IMR-90 (cell line): ENCODE results near the gene MNAT1. TPM values are rescaled to one million over a fixed set of nuclear protein-coding genes. Genes with fewer than 3 reads are reported as not detected.

Experiments
- ATAC-seq: fragments of 200-7000 bp; cut with Tn5 transposase; 2 replicates; pipeline ENCODE4 v1.9.1; 2020; ENCODE audit warnings: low read depth, mild to moderate bottlenecking, moderate library complexity
- BruUV-seq: library from RNA; stranded (reverse); fragments of 400-500 nt; replicated peaks from 2 replicates; lab custom pipeline; 2021; lab: Mats Ljungman, UMichigan
- CTCF ChIA-PET: fragments of 300-600 bp; formaldehyde crosslinking; extraction: SDS; loops from one replicate; lab custom pipeline; 2021; ENCODE audit warnings: antibody characterized with exemption; lab: Yijun Ruan, JAX
- POLR2A ChIA-PET: fragments of 300-600 bp; sonication (Branson Sonifier 250); formaldehyde crosslinking; loops from one replicate; lab custom pipeline; 2022; ENCODE audit warnings: antibody characterized with exemption; ENCODE audit not compliant: unreplicated experiment; lab: Charles Lee
- DNase-seq: peaks from one replicate; pipeline ENCODE4 v3.0.0; 2013
- H2AFZ ChIP-seq: replicated peaks from 2 replicates; pipeline ENCODE3; 2013; ENCODE audit warnings: low read length, mild to moderate bottlenecking; ENCODE audit not compliant: poor library complexity
- H2AK5ac ChIP-seq: 2 replicates; pipeline ENCODE4 v1.6.1; 2013; ENCODE audit warnings: low read depth, low read length, inconsistent platforms
- H2AK9ac ChIP-seq: replicated peaks from 2 replicates; pipeline ENCODE3; 2013; ENCODE audit warnings: mild to moderate bottlenecking, low read depth, low read length, moderate library complexity; ENCODE audit not compliant: poor library complexity
- H2BK120ac ChIP-seq: 2 replicates; pipeline ENCODE4 v1.6.1; 2013; ENCODE audit warnings: low read depth, low read length, inconsistent platforms
- H2BK15ac ChIP-seq: 3 replicates; pipeline ENCODE4 v1.6.1; 2013; ENCODE audit warnings: low read depth, low read length, inconsistent platforms
- H2BK20ac ChIP-seq: 2 replicates; pipeline ENCODE4 v1.6.1; 2013; ENCODE audit warnings: low read depth, mild to moderate bottlenecking, inconsistent platforms, low read length, moderate library complexity
- H2BK5ac ChIP-seq: 2 replicates; pipeline ENCODE4 v1.6.1; 2013; ENCODE audit warnings: mild to moderate bottlenecking, low read depth, low read length, inconsistent platforms; ENCODE audit not compliant: poor library complexity, severe bottlenecking
- H3K14ac ChIP-seq: replicated peaks from 2 replicates; pipeline ENCODE4 v1.6.1; 2013; ENCODE audit warnings: low read depth, low read length, inconsistent platforms
- H3K18ac ChIP-seq: 2 replicates; pipeline ENCODE4 v1.6.1; 2013; ENCODE audit warnings: low read depth, low read length, control low read depth
- H3K23ac ChIP-seq: 2 replicates; pipeline ENCODE4 v1.6.1; 2013; ENCODE audit warnings: low read depth, low read length, inconsistent platforms
- H3K27ac ChIP-seq: 2 replicates; pipeline ENCODE4 v1.5.1; 2013; ENCODE audit warnings: mild to moderate bottlenecking, control low read depth, low read length; ENCODE audit not compliant: insufficient read depth
- H3K27me3 ChIP-seq: 2 replicates; pipeline ENCODE4 v1.6.1; 2013; ENCODE audit warnings: low read length; ENCODE audit not compliant: control insufficient read depth, insufficient read depth
- H3K36me3 ChIP-seq: 2 replicates; pipeline ENCODE4 v1.6.1; 2013; ENCODE audit warnings: low read length, mixed read lengths; ENCODE audit not compliant: control insufficient read depth, insufficient read depth
- H3K4ac ChIP-seq: 2 replicates; pipeline ENCODE4 v1.6.1; 2013; ENCODE audit warnings: low read depth, low read length, inconsistent platforms
- H3K4me1 ChIP-seq: 2 replicates; pipeline ENCODE4 v1.6.1; 2013; ENCODE audit warnings: low read length, mixed read lengths; ENCODE audit not compliant: control insufficient read depth, insufficient read depth
- H3K4me2 ChIP-seq: 2 replicates; pipeline ENCODE4 v1.6.1; 2013; ENCODE audit warnings: low read depth, mild to moderate bottlenecking, control low read depth, low read length, moderate library complexity
- H3K4me3 ChIP-seq: 2 replicates; pipeline ENCODE4 v1.5.1; 2013; ENCODE audit warnings: low read depth, mild to moderate bottlenecking, control low read depth, low read length, moderate library complexity; ENCODE audit not compliant: insufficient read depth
- H3K56ac ChIP-seq: 2 replicates; pipeline ENCODE4 v1.6.1; 2013; ENCODE audit warnings: low read length, inconsistent platforms; ENCODE audit not compliant: insufficient read depth; ENCODE audit errors: extremely low read depth
- H3K79me1 ChIP-seq, 2 experiments: 2 replicates each; pipeline ENCODE4 v1.6.1; 2013; ENCODE audit warnings: low read length in 2 of 2, inconsistent platforms in 1 of 2, low read depth in 1 of 2
- H3K9ac ChIP-seq: 2 replicates; pipeline ENCODE4 v1.6.1; 2013; ENCODE audit warnings: low read depth, low read length, control low read depth
- H3K9me1 ChIP-seq: 2 replicates; pipeline ENCODE4 v1.6.1; 2013; ENCODE audit warnings: low read length, inconsistent platforms; ENCODE audit not compliant: insufficient read depth
- H3K9me3 ChIP-seq: 2 replicates; pipeline ENCODE4 v1.6.1; 2013; ENCODE audit warnings: low read length; ENCODE audit not compliant: control insufficient read depth, insufficient read depth
- H4K20me1 ChIP-seq: 2 replicates; pipeline ENCODE4 v1.6.1; 2013; ENCODE audit warnings: low read length, inconsistent platforms; ENCODE audit not compliant: insufficient read depth
- H4K5ac ChIP-seq: 2 replicates; pipeline ENCODE4 v1.6.1; 2013; ENCODE audit warnings: mild to moderate bottlenecking, low read depth, low read length, control low read depth
- H4K8ac ChIP-seq, 2 experiments: 2 replicates each; pipeline ENCODE4 v1.6.1; 2013; ENCODE audit warnings: low read depth in 2 of 2, low read length in 2 of 2, control low read depth in 1 of 2, inconsistent platforms in 1 of 2
- H4K91ac ChIP-seq: 2 replicates; pipeline ENCODE4 v1.6.1; 2013; ENCODE audit warnings: low read depth, low read length, inconsistent platforms; ENCODE audit not compliant: insufficient read depth
- CTCF ChIP-seq: conservative IDR thresholded peaks from 2 replicates; pipeline ENCODE4 v1.5.1; 2012; ENCODE audit warnings: mild to moderate bottlenecking, low read depth, low read length, improper control_type of control experiment
- ELK1 ChIP-seq: fragments of 150-350 bp; IDR thresholded peaks from 2 replicates; pipeline ENCODE4 v1.6.1; 2016; ENCODE audit warnings: low read depth, mild to moderate bottlenecking, low read length, moderate library complexity, borderline replicate concordance
- MAFK ChIP-seq: IDR thresholded peaks from 2 replicates; pipeline ENCODE4 v1.6.1; 2012; ENCODE audit warnings: low read depth, low read length, improper control_type of control experiment
- MAZ ChIP-seq: IDR thresholded peaks from 2 replicates; pipeline ENCODE4 v1.6.1; 2012; ENCODE audit warnings: low read depth, mild to moderate bottlenecking, low read length, improper control_type of control experiment, moderate library complexity, borderline replicate concordance
- MXI1 ChIP-seq: IDR thresholded peaks from 2 replicates; pipeline ENCODE4 v1.6.1; 2012; ENCODE audit warnings: low read depth, mild to moderate bottlenecking, low read length, moderate library complexity, borderline replicate concordance
- POLR2A ChIP-seq: IDR thresholded peaks from 2 replicates; pipeline ENCODE4 v1.6.1; 2012; ENCODE audit warnings: mild to moderate bottlenecking, low read depth, low read length
- SMC3 ChIP-seq: fragments of 150-350 bp; IDR thresholded peaks from 2 replicates; pipeline ENCODE4 v1.6.1; 2016; ENCODE audit warnings: low read depth, mild to moderate bottlenecking, antibody characterized with exemption, low read length, moderate library complexity
- USF2 ChIP-seq: fragments of 150-350 bp; IDR thresholded peaks from 2 replicates; pipeline ENCODE4 v1.6.1; 2017; ENCODE audit warnings: mild to moderate bottlenecking, antibody characterized with exemption, low read length, low read depth
- WGBS, 2 experiments: methylation state at CpG; one replicate each; pipeline versions ENCODE4 v1.1.5 to v1.1.7; 2013; ENCODE audit warnings: missing lambda C conversion rate in 2 of 2; ENCODE audit not compliant: insufficient read length in 1 of 2; ENCODE audit errors: extremely low coverage in 2 of 2; 5-methylcytosine and 5-hydroxymethylcytosine counted together
- dilution Hi-C: fragments of 300-500 bp; cut with HindIII; formaldehyde crosslinking; loops from one replicate; pipeline ENCODE4 v1.14.3; 2018; ENCODE audit warnings: low sequenced_read_pairs; ENCODE audit not compliant: unreplicated experiment
- in situ Hi-C: fragments of 300-500 bp; cut with MboI; formaldehyde crosslinking; loops from 3 replicates; pipeline ENCODE4 v1.14.3; 2019; ENCODE audit warnings: low sequenced_read_pairs, inconsistent platforms, mixed read lengths
- intact Hi-C: fragments of 100-400 bp; cut with micrococcal nuclease; formaldehyde crosslinking; loops from 2 replicates; pipeline ENCODE4 v1.10.0; 2022
- polyA plus RNA-seq, 3 experiments: library from polyadenylated mRNA; depleted of rRNA; stranded (reverse); fragments of >200 nt; gene quantifications; 2 replicates each; pipeline ENCODE4 v1.2.3, GENCODE V29; 2012; ENCODE audit warnings: low replicate concordance in 1 of 3
- total RNA-seq: library from RNA; depleted of rRNA; stranded (reverse); fragments of >200 nt; gene quantifications from 2 replicates; pipeline ENCODE4 v1.2.3, GENCODE V29; 2012

Gene MNAT1
- total and polyA plus RNA-seq, 2 of the 4 experiments (the other 2 are of a cell fraction) = 48.2 to 53.0 TPM

- Histone ChIP-seq H4K20me1 (peaks cover 3% of the 10 kb centered on the region; the same call in 1 of the 2 replicates), H3K9ac (no peak overlapping the region), H3K4me3 (no peak overlapping the region), H3K14ac (peak overlapping the region; percentile 49; the same call in 1 of the 2 replicates), H2BK120ac (no peak overlapping the region), H2AK9ac (no peak overlapping the region), H2AK5ac (no peak overlapping the region), H3K9me3 (no peaks in the 10 kb centered on the region), H3K9me1 (peaks cover 3% of the 10 kb centered on the region; the same call in 1 of the 2 replicates), H3K56ac (no peak overlapping the region), H3K18ac (no peak overlapping the region), H4K91ac (no peak overlapping the region), H3K4me2 (no peak overlapping the region), H2BK20ac (no peak overlapping the region), H2BK15ac (no peak overlapping the region), H3K4ac (no peak overlapping the region), H3K4me1 (peaks cover 7% of the 10 kb centered on the region), H4K5ac (no peak overlapping the region; the same call in 1 of the 2 replicates), H3K79me1 (peaks cover 9 to 16% of the 10 kb centered on the region in 2 experiments; a peak in 3 of 4 replicates), H3K27ac (no peak overlapping the region), H3K27me3 (no peaks in the 10 kb centered on the region), H4K8ac (no peak overlapping the region), H3K36me3 (0 out of 2 replicates have a peak, but pooled peaks cover 3% of the 10 kb centered on the region), H3K23ac (0 out of 2 replicates have a peak overlapping the region, but pooled peaks have one; percentile 40), H2AFZ (no peak overlapping the region), H2BK5ac (no peak overlapping the region)
- ATAC-seq = no peak
- intact Hi-C loops = no loop called here
- in situ Hi-C loops = no loop called here
- no TSS peak for BruUV-seq
- dilution Hi-C loops = no loop called here
- POLR2A ChIA-PET = no interaction called here
- CTCF ChIA-PET = no interaction called here
- TF ChIP-seq USF2 (no peak), CTCF (no peak), MAFK (no peak), MXI1 (no peak), ELK1 (no peak), POLR2A (no peak), MAZ (no peak), SMC3 (no peak)
- DNase-seq = peak; percentile 37
- WGBS, 2 experiments = 71 to 100% methylated on average over 1 of the region's 1 CpG
Observed at GRCh38 chr14:60945984-60946383, 211.4 kb downstream of the MNAT1 start.
